Activated CD4-positive, alpha-beta T cell treated with anti-CD3 and anti-CD28 coated beads, Interleukin-2, amount 50 U/mL, for 1 hour (primary cell): ENCODE results near the gene MCM3.

ENCODE experiments used
- DNase-seq: peaks from one replicate; pipeline ENCODE4 v3.0.0-alpha.2; 2020

MCM3 gene

GRCh38 chr6:52244400-52244799, 40.1 kb downstream of the MCM3 start, which contains the start of gene IL17F:
IL17F (minus strand) TSS chr6:52244500; CDS start chr6:52244429, 71 bp downstream.
- no peak for DNase-seq

GRCh38 chr6:52243282-52243893, 41.2 kb downstream of the MCM3 start:
- no peak for DNase-seq

- no peak for DNase-seq
These were observed 42.7 kb downstream of the MCM3 start for GRCh38 chr6:52241819-52242218.

- DNase-seq = no peak
These were observed 50.3 kb downstream of the MCM3 start for GRCh38 chr6:52233975-52234823.

GRCh38 chr6:52233005-52233404, 51.5 kb downstream of the MCM3 start:
- no peak for DNase-seq

GRCh38 chr6:52231406-52232127, 53.0 kb downstream of the MCM3 start:
- peak; percentile 2 for DNase-seq

- DNase-seq = no peak
These were observed 53.9 kb downstream of the MCM3 start for GRCh38 chr6:52230685-52231084.

GRCh38 chr6:52227495-52227894, 57.0 kb downstream of the MCM3 start:
- no peak for DNase-seq

- no peak for DNase-seq
These were observed 63.2 kb downstream of the MCM3 start for GRCh38 chr6:52221302-52221701.

- DNase-seq = no peak
These were observed 66.8 kb downstream of the MCM3 start for GRCh38 chr6:52217761-52218160.

GRCh38 chr6:52216932-52217575, 67.5 kb downstream of the MCM3 start:
- DNase-seq = no peak

GRCh38 chr6:52215787-52216186, 68.8 kb downstream of the MCM3 start:
- DNase-seq = no peak
